ENCODE results near the gene VPS33A.

DNA sequence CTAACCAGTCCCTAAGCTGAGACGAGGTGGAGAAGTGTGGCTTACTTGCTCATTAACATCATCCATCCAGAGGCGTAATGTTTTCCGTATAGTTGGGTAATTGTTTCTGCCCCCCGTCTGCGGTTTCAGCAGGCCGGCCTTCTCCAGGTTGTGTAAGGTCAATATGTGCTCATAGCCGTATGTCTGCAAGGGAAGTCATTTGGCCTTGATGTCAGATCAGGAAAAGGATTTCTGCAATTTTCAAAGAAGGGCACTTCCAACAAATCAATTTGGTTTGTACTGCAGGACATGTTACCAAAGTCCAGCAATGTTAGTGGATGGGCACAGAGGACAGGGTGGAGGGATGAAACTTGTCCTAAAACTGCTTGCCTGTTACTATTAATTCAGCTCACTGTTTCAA is 30.6 kb downstream of the VPS33A start:
- TF ChIP-seq, protein P1, sequence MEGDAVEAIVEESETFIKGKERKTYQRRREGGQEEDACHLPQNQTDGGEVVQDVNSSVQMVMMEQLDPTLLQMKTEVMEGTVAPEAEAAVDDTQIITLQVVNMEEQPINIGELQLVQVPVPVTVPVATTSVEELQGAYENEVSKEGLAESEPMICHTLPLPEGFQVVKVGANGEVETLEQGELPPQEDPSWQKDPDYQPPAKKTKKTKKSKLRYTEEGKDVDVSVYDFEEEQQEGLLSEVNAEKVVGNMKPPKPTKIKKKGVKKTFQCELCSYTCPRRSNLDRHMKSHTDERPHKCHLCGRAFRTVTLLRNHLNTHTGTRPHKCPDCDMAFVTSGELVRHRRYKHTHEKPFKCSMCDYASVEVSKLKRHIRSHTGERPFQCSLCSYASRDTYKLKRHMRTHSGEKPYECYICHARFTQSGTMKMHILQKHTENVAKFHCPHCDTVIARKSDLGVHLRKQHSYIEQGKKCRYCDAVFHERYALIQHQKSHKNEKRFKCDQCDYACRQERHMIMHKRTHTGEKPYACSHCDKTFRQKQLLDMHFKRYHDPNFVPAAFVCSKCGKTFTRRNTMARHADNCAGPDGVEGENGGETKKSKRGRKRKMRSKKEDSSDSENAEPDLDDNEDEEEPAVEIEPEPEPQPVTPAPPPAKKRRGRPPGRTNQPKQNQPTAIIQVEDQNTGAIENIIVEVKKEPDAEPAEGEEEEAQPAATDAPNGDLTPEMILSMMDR (IDR thresholded peaks at IDR 0.05; ENCODE audit: insufficient read depth, low read length) = no peak
- peak; percentile 71 for TF ChIP-seq POLR2AphosphoS5 (IDR thresholded peaks at IDR 0.05; ENCODE audit: low read depth)
